Measurements from ENCODE around the gene TCEANC. TPM values are rescaled to one million over a fixed set of nuclear protein-coding genes. Genes with fewer than 3 reads are reported as not detected.

Gene TCEANC
- polyA plus RNA-seq, 4 donors: 1.4 to 3.2 (median 1.9) TPM

Other genes starting within 250 kb of the TCEANC start
- under 1 TPM in 2 of 4 donors, not detected in 2; 0.69 to 0.72 TPM for gene EGFL6, start 83.5 kb upstream of the TCEANC start, polyA plus RNA-seq
- gene RAB9A, start 36.0 kb downstream of the TCEANC start, polyA plus RNA-seq: 10 to 100 TPM; 16.5 to 32.4 (median 25.1) TPM
- gene TRAPPC2, start 81.5 kb downstream of the TCEANC start, polyA plus RNA-seq: 10 to 100 TPM in 1 of 4 donors, 1 to 10 TPM in 3; 6.4 to 14.5 (median 7.7) TPM
- gene OFD1, start 81.6 kb downstream of the TCEANC start, polyA plus RNA-seq: 10 to 100 TPM; 18.3 to 71.3 (median 53.6) TPM
- gene GPM6B, start 164.0 kb downstream of the TCEANC start, polyA plus RNA-seq: 1 to 10 TPM in 3 of 4 donors, under 1 TPM in 1; 0.54 to 4.9 (median 2.9) TPM